Vagina (tissue), 2 donors: ENCODE measurements around the gene FANCE. TPM values are rescaled to one million over a fixed set of nuclear protein-coding genes. Genes with fewer than 3 reads are reported as not detected.

Experiments used
- DNase-seq, 2 donors: peaks; one replicate each; pipeline ENCODE4 v3.0.0-alpha.2; 2017; ENCODE audit errors: extremely low spot score in 2 of 2
- H3K27ac ChIP-seq: fragments of 200-600 bp; sonication (generic); one replicate; pipeline ENCODE4 v1.5.1; 2019
- H3K27me3 ChIP-seq: fragments of 200-600 bp; sonication (generic); one replicate; pipeline ENCODE4 v1.5.1; 2019
- H3K36me3 ChIP-seq, 2 donors: fragments of 200-600 bp; sonication (generic); one replicate each; pipeline ENCODE4 v1.5.1; 2017 to 2019
- H3K4me1 ChIP-seq: fragments of 200-600 bp; sonication (generic); one replicate; pipeline ENCODE4 v1.5.1; 2019
- H3K4me3 ChIP-seq, 2 donors: fragments of 200-600 bp; sonication (generic); 1 replicate in 1 of 2; 2 replicates in 1 of 2; pipeline ENCODE4 v1.5.1; 2016 to 2019
- H3K9me3 ChIP-seq: fragments of 200-600 bp; sonication (generic); one replicate; pipeline ENCODE4 v1.5.1; 2019
- POLR2A ChIP-seq, 2 donors: fragments of 450-650 bp; IDR thresholded peaks; one replicate each; pipeline ENCODE4 v1.6.1; 2017; ENCODE audit warnings: antibody characterized with exemption in 2 of 2, mild to moderate bottlenecking in 2 of 2, moderate library complexity in 2 of 2
- POLR2AphosphoS5 ChIP-seq, 2 donors: sonication (generic); formaldehyde crosslinking; IDR thresholded peaks; one replicate each; pipeline ENCODE4 v1.9.0; 2017; ENCODE audit warnings: antibody characterized with exemption in 2 of 2, mild to moderate bottlenecking in 2 of 2, low read depth in 1 of 2; ENCODE audit not compliant: insufficient read depth in 1 of 2
- intact Hi-C: fragments of 100-400 bp; cut with DNase I; formaldehyde crosslinking; loops from one replicate; pipeline ENCODE4 v1.15.1; 2023
- total RNA-seq: library from RNA; depleted of rRNA; stranded (reverse); fragments of >200 nt; gene quantifications from one replicate; pipeline ENCODE4 v1.2.3, GENCODE V29; 2016
- TF ChIP-seq, protein P1 (sequence below), 3 experiments: fragments of 450-650 bp in 2 of 3; fragments of 200-600 bp in 1 of 3; sonication (generic) in 1 of 3; IDR thresholded peaks; one replicate each; pipeline ENCODE4 v1.5.1; 2017 to 2019; ENCODE audit warnings: antibody characterized with exemption in 3 of 3, mild to moderate bottlenecking in 2 of 3, moderate library complexity in 2 of 3

The FANCE gene
- total RNA-seq, 1 donor from 2014 or later = 10.1 TPM

DNA sequence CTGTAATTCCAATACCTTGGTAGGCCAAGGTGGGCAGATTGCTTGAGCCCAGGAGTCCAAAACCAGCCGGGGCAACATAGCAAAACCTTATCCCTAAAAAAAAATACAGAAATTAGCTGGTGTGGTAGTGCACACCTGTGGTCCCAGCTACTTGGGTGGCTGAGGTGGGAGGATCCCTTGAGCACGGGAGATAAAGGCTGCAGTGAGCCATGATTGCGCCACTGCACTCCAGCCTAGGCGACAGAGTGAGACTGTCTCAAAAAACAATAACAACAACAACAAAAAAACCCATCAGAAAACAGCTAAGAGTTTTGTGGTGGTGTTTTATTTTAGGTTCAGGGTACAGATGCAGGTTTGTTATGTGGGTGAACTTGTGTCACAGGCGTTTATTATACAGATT lies 42.9 kb upstream of the FANCE start:
- Histone ChIP-seq H3K4me3 (no peak overlapping the region), H3K4me1 (no peaks in the 10 kb centered on the region), H3K36me3 (peaks cover 0 to 11% of the 10 kb centered on the region in 2 donors), H3K9me3 (no peaks in the 10 kb centered on the region), H3K27ac (no peak overlapping the region), H3K27me3 (no peaks in the 10 kb centered on the region)
- intact Hi-C loops = no loop called here
- TF ChIP-seq, protein P1, sequence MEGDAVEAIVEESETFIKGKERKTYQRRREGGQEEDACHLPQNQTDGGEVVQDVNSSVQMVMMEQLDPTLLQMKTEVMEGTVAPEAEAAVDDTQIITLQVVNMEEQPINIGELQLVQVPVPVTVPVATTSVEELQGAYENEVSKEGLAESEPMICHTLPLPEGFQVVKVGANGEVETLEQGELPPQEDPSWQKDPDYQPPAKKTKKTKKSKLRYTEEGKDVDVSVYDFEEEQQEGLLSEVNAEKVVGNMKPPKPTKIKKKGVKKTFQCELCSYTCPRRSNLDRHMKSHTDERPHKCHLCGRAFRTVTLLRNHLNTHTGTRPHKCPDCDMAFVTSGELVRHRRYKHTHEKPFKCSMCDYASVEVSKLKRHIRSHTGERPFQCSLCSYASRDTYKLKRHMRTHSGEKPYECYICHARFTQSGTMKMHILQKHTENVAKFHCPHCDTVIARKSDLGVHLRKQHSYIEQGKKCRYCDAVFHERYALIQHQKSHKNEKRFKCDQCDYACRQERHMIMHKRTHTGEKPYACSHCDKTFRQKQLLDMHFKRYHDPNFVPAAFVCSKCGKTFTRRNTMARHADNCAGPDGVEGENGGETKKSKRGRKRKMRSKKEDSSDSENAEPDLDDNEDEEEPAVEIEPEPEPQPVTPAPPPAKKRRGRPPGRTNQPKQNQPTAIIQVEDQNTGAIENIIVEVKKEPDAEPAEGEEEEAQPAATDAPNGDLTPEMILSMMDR (IDR thresholded peaks at IDR 0.05) = no peak
- TF ChIP-seq POLR2AphosphoS5 (IDR thresholded peaks at IDR 0.05; ENCODE audit: insufficient read depth in 1 of 2, low read depth in 1 of 2) (no peak), POLR2A (IDR thresholded peaks at IDR 0.05) (no peak)
- no peak for DNase-seq

DNA sequence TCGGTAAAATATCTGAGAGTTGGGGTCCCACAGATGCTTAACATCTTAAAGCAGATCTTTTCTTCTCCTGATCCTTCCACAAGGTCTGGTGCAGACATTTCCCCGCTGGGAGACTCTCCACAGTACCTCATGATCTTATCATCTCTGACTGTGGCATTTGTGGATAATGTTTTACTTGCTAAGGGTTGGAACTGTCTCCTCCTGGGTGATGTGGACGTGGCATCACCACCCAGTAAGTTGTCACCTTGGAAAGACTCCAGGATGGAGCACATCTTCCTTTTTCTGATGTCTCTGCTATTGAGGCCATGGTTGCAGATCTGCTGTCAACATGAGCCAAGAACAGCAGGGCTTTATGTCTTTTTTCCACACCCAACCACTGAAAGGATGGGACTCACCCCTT lies 42.0 kb upstream of the FANCE start:
- H3K36me3 ChIP-seq = peaks cover 0 to 11% of the 10 kb centered on the region in 2 donors
- TF ChIP-seq POLR2AphosphoS5 (IDR thresholded peaks at IDR 0.05; ENCODE audit: insufficient read depth in 1 of 2, low read depth in 1 of 2) (no peak), POLR2A (IDR thresholded peaks at IDR 0.05) (no peak)
- TF ChIP-seq, protein P1 (IDR thresholded peaks at IDR 0.05) = no peak
- no peaks in the 10 kb centered on the region for H3K27me3 ChIP-seq
- intact Hi-C loops = no loop called here
- no peak for DNase-seq
- peaks cover 5% of the 10 kb centered on the region for H3K4me1 ChIP-seq
- no peak overlapping the region for H3K4me3 ChIP-seq
- H3K9me3 ChIP-seq = no peaks in the 10 kb centered on the region
- H3K27ac ChIP-seq = no peak overlapping the region

DNA sequence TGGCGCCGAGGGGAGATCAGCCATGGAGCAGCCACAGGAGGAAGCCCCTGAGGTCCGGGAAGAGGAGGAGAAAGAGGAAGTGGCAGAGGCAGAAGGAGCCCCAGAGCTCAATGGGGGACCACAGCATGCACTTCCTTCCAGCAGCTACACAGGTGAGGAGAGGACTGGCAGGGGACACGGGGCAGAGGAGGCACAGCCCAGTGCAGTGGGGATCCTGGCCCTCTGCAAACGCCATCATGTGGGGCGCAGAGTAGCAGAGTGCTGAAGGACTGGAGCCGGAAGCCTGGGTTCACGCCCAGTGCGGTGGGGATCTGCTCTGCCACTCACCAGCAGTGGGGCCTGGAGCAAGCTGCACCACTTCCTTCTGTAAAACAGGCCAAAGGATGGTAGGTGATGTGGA lies 41.1 kb upstream of the FANCE start:
- peaks cover 0 to 11% of the 10 kb centered on the region in 2 donors for H3K36me3 ChIP-seq
- H3K4me1 ChIP-seq = peaks cover 5% of the 10 kb centered on the region
- H3K4me3 ChIP-seq = no peak overlapping the region
- H3K9me3 ChIP-seq = no peaks in the 10 kb centered on the region
- no peak for DNase-seq
- no peaks in the 10 kb centered on the region for H3K27me3 ChIP-seq
- TF ChIP-seq, protein P1 (IDR thresholded peaks at IDR 0.05) = no peak
- TF ChIP-seq POLR2AphosphoS5 (IDR thresholded peaks at IDR 0.05; ENCODE audit: insufficient read depth in 1 of 2, low read depth in 1 of 2) (no peak), POLR2A (IDR thresholded peaks at IDR 0.05) (no peak)
- intact Hi-C loops = no loop called here
- H3K27ac ChIP-seq = no peak overlapping the region

DNA sequence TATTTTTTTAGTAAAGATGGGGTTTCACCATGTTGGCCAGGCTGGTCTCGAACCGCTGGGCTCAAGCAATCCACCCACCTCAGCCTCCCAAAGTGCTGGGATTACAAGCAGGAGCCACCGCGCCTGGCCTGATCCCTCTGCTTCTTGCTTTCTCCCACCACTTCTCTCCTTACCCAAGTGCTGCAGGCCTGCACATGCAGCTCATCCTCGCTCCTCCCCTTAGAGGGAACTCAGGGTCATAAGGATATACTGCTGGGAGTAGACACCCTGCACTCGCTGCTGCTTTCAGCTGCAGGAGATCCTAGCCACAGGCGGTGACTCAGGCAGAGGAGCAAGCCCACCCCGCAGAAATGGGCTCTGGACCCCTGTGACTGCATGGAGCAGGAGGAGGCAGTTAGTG lies 40.0 kb upstream of the FANCE start:
- Histone ChIP-seq H3K4me1 (peaks cover 5% of the 10 kb centered on the region), H3K27ac (no peak overlapping the region), H3K27me3 (no peaks in the 10 kb centered on the region), H3K36me3 (peaks cover 0 to 11% of the 10 kb centered on the region in 2 donors), H3K9me3 (no peaks in the 10 kb centered on the region), H3K4me3 (no peak overlapping the region)
- no peak for TF ChIP-seq POLR2AphosphoS5 (IDR thresholded peaks at IDR 0.05; ENCODE audit: insufficient read depth in 1 of 2, low read depth in 1 of 2)
- TF ChIP-seq POLR2A (IDR thresholded peaks at IDR 0.05) = no peak
- TF ChIP-seq, protein P1 (IDR thresholded peaks at IDR 0.05) = no peak
- DNase-seq = no peak
- intact Hi-C loops = no loop called here

DNA sequence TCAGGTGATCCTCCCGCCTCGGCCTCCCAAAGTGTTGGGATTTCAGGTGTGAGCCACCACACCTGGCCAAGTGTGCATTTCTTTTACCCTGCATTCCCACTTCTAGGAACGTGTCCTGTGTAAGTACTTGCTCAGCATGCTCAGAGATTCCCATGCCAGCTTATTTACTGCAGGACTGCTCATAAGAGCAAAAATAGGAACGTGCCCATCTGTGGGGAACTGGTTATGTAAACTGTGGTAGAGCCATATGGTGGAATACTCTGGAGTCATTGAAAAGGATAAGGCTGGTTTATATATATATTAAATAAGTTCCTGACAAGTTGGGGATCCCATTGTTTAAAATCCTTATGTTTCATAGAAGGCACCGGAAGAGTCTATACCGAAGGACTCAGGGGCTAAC lies 38.2 kb upstream of the FANCE start:
- Histone ChIP-seq H3K36me3 (peaks cover 0 to 19% of the 10 kb centered on the region in 2 donors), H3K9me3 (no peaks in the 10 kb centered on the region), H3K4me1 (peaks cover 5% of the 10 kb centered on the region), H3K27ac (no peak overlapping the region), H3K4me3 (no peak overlapping the region), H3K27me3 (no peaks in the 10 kb centered on the region)
- intact Hi-C loops = no loop called here
- TF ChIP-seq, protein P1 (IDR thresholded peaks at IDR 0.05) = no peak
- TF ChIP-seq POLR2AphosphoS5 (IDR thresholded peaks at IDR 0.05; ENCODE audit: insufficient read depth in 1 of 2, low read depth in 1 of 2) = no peak
- no peak for TF ChIP-seq POLR2A (IDR thresholded peaks at IDR 0.05)
- no peak for DNase-seq
